Activated CD4-positive, CD25-positive, alpha-beta regulatory T cell treated with anti-CD3 and anti-CD28 coated beads, Interleukin-2, amount 50 U/mL, for 72 hours (primary cell): Measurements from ENCODE around the gene UFSP1.
A peak's percentile ranks its signal among the peaks of the same experiment; 100 is the strongest.

Experiments used
- DNase-seq: peaks from one replicate; pipeline ENCODE4 v3.0.0; 2021

Gene UFSP1

GRCh38 chr7:100895701-100895955, 6.1 kb upstream of the UFSP1 start, which contains the start of gene ACHE:
ACHE (minus strand) TSS chr7:100895888; CDS start chr7:100894232, 1,656 bp downstream.
- DNase-seq = peak; percentile 32

- DNase-seq = peak; percentile 70
These were observed 5.6 kb upstream of the UFSP1 start for GRCh38 chr7:100894860-100895700.

DNA sequence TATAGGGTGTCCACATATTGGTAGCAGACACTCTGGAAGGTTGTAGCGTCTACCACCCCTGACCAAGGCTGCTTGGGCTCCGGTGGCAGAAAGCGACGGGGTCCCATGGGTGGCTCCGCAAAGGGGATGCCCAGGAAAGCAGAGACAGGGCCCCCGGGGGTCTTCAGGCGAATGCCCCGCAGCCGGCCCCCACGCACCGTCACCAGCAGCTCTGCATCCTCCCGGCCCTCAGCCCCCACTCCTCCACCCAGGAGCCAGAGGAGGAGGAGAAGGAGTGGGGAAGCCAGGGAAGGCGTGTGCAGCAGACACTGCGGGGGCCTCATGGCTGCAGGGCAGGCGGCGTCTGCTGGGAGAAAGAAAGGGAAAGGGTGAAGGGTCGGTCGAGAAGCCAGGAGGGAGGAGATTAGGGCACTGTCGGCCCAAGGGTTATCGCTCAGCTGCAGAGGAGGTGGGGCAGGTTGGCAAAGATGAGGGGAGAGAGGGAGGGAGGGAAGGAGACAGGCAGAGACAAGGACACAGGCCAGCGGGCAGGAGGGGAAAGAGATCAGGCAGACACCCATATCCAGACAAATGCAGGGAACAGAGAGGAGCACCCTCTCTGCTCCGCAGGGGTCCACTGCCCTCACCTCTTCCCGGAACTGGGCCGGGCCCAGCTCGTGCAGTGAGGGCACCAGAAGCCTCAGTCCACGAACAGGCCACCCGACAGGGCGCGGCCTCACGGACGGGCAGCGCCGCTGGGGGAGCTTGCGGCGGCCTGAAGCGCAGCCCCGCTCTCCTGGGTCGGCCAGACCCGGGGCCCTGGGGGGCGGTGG, 4.6 kb upstream of the UFSP1 start:
- no peak for DNase-seq

DNA sequence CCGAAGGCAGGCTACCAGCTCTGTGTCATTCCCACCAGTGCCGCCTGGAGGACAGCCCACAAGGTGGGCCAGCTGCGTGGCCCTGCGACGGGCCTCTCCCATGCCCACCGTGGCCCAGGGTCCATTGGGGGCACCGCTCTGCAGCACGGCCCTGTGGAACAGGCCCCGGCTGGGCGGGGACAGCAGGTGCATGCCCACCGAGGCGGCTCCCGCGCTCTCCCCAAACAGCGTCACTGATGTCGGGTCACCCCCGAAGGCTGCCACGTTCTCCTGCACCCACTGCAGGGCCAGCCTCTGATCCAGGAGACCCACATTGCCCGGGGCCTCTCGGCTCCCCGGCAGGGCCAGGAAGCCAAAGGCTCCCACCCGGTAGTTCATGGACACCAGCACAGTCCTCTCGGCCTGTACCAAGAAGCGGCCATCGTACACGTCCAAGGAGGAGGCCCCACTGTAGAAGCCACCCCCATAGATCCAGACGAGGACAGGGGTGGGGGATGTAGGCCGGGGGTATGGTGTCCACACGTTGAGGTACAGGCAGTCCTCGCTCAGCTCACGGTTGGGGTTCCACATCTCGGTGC, 3.9 kb upstream of the UFSP1 start:
- DNase-seq = no peak

DNA sequence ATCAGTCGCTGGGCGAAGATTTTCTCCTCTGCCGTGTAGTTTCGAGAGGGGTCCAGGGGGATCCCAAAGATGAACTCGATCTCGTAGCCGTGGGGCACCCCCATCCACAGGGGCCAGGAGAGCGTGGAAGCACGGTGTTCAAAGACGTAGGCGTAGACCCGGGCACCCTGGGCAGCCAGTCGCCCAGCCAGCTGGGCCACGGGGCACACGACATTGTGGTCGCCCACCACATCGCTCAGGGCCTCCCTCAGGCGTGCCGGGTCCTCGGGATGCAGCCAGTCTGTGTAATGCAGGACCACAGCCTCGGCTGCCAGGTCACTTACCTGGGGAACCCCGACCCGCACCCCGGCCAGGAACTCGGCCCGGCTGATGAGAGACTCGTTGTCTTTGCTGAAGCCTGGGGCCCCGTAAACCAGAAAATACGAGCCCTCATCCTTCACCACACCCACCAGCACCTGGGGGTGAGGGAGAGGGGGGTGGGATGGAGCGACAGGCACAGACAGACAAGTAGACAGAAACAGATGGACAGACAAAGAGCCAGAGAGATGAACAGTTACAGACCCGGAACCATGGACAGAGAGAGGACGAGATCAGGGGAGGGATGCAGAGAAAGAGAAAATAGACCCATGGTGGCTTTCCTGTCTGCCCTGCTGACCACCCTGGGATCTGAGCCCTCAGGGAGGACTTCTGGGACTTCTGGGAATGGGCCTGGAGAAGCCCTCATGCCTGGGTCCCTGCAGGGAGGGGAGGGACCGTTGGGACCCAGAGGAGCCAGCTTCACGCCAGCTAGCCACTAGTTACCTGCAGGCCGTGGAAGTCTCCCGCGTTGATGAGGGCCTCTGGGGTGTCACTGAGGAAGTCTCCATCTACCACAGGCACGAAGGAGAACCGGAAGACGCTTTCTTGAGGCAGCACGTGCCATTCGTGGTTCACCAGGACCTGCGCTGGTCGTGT, 3.1 kb upstream of the UFSP1 start:
- DNase-seq = no peak

DNA sequence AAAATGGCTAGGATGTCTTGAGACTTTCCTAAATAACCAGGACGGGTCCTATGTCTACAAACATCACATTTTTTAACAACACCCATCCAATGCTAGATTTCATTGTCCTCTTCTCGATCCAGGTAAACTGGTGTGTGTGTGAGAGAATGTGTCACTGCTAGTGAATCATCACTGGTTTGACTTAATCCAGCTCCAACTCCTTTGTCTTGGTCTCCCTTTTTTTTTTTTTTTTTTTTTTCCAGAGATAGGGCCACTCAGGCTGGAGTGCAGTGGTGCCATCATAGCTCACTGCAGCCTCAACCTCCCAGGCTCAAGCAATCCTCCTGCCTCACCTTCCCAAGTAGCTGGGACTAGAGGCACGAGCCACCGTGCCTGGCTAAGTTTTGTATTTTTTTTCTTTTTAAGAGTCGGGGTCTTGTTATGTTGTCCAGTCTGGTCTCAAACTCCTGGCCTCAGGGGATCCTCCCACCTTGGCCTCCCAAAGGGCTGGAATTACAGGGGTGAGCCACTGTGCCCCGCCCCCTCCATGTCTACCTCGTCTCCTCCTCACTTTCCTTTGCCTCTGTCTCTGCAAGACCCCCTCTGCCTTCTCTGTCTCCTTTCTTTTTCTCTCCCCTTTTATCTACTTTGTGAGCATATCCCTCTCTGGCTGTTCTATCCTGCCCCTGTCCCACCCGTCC, 2.2 kb upstream of the UFSP1 start:
- no peak for DNase-seq

DNA sequence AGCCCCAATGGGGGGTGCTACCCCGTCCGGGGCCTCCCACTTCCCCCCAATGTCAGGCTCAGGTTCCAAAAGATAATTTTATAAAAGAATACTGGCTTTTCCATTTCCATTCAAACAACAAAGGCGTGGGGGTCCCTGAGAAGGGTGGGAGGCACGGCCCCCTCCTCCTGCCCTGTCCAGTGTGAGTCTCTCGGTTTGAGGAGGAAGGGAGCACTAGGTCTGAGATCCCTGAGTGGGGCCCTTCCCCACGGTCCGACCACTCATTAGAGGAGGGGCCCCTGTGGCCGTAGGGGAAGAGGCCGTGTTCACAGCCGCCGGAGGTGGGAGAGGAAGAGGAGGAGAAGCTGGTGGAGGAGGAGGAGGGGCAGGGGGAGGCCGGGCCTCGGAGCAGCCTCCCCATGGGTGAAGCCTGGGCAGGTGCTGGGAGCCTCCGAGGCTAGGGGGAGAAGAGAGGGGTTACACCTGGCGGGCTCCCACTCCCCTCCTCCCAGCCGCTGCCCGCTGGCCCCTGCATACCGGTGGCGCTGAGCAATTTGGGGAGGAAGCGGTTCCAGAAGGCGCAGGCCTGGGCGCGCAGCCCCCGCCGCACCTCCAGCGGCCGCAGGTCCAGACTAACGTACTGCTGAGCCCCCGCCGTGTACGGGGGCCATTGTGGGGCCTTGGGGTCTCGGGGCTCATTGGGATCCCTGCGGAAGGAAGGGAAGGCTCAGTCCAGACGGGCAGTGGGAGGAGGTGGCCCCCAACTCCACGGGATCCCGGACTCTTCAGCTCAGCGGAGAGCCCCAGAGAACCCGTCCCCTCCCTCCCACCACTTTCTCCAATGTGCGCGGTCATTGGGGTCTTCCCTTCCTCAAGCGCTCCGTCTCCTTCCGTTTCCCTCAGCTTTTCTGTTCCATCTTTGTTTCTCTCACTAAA, 1.4 kb upstream of the UFSP1 start:
- no peak for DNase-seq

- DNase-seq = no peak
These were observed 1.1 kb downstream of the UFSP1 start for GRCh38 chr7:100888291-100888987.

GRCh38 chr7:100887516-100888290, 1.8 kb downstream of the UFSP1 start:
- DNase-seq = no peak

DNA sequence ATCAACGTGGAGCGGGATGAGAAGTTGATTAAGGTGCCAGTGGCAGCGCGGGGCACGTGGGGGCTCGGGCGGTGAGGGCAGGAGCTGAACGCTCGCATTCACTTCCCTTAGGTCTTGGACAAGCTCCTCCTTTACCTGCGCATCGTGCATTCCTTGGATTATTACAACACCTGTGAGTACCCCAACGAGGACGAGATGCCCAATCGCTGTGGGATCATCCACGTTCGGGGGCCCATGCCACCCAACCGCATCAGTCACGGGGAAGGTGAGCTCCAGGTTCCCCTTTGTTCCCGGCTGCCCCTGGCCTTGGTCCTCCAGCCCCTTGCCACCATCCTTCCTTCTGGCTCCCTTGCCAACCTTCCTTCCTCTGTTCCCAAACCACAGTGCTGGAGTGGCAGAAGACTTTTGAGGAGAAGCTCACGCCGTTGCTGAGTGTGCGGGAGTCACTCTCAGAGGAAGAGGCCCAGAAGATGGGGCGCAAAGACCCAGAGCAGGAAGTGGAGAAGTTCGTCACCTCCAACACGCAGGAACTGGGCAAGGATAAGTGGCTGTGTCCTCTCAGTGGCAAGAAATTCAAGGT, 2.5 kb downstream of the UFSP1 start:
- DNase-seq = no peak

DNA sequence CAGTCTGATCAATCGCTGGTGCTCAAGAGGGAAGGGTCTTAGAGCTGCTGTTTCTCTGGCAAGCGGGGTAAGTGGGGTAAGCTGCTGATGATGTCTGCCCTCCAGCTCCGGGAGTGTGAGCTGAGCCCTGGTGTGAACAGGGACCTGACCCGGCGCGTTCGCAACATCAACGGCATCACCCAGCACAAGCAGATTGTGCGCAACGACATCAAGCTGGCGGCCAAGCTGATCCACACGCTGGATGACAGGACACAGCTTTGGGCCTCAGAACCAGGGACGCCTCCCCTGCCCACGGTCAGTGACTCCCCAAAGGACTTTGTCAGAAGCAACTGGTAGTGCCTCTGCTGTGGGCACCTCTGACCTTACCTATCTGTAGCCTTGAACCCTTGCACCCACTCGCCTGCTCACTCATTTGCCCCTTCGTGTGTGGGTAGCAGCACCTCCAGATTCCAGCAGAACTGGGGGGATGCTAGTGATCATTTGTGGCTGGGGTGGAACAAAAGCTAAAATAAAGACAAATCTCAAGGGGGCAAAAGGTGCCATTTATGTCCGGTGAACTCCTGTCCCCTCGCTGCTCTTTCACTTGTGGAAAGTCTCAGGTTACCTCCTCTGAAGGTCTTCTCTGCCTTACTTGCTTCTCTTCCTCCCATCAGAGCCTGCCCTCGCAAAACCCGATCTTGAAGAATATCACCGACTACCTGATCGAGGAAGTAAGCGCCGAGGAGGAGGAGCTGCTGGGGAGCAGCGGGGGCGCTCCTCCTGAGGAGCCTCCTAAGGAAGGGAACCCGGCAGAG, 3.2 kb downstream of the UFSP1 start:
- DNase-seq = no peak

DNA sequence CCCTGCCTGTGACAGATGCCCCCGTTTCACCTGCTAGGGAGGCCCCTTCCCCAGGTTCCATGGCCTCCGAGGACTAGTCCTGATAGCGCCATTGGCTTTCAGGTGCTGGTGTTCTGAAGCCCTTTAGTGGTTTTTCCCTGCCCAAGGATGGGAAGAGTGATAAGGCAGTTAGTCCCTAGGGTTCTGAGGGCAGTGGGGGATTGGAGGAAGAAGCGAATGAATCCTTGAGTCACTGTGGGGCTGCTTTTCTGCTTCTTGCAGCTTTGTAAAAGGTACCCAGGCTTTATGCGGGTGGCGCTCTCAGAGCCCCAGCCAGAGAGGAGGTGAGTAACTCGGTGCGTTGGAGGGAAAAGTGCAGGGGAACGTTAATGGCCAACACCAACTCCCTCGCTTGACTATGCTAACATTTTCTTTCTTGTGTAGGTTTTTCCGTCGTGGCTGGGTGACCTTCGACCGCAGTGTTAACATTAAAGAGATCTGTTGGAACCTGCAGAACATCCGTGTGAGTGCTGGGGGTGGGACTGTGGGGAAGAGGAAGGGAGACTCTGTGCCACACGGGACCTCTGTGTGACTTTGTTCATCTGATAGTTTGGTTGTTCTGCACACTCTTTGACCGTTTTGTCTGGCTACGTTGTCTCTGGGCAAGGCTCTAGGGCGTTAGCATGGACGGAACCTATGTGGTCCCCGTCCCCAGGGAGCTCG, 3.9 kb downstream of the UFSP1 start:
- DNase-seq = no peak

- DNase-seq = no peak
These were observed 4.6 kb downstream of the UFSP1 start for GRCh38 chr7:100884736-100885439.

DNA sequence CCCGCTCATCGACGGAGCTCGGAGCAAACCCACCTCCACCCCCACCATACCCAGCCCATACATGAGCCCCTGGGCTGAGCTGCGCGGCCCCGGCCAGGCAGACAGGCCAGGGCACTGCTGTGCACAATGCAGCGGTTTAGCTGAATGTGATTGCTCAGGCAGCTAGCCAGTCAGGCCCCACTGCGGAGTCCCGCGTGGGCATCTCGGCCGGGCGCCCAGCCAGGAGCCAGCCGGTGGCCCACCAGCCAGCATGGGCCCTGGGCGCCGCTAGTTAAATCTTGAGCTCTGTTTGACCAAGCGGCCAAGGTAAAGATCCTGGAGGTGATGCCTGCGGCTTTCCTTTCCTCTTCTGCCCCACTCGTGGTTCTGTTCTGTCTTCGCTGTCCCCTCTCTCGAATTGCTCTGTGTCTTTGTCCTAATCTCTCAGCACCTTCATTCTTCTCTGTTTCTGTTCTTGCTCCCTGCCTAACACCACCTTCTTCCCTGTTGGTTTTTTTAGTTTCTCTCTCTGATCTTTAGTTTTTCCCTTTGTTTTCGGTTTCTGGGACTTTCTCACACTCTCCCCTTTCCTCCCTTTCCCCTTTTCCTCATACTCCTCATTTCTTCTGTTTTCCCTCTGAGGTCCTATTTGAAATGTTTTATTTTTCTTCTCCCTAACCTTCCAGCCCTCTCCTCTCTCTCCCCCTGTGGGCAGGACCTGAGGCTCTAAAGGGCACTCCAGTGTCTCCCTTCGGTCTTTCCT, 6.6 kb downstream of the UFSP1 start:
- no peak for DNase-seq

GRCh38 chr7:100882201-100882600, 7.3 kb downstream of the UFSP1 start:
- no peak for DNase-seq

- DNase-seq = no peak
These were observed 8.4 kb downstream of the UFSP1 start for GRCh38 chr7:100881136-100881535.
